ENCODE data around the gene STIL.

Gene STIL

DNA sequence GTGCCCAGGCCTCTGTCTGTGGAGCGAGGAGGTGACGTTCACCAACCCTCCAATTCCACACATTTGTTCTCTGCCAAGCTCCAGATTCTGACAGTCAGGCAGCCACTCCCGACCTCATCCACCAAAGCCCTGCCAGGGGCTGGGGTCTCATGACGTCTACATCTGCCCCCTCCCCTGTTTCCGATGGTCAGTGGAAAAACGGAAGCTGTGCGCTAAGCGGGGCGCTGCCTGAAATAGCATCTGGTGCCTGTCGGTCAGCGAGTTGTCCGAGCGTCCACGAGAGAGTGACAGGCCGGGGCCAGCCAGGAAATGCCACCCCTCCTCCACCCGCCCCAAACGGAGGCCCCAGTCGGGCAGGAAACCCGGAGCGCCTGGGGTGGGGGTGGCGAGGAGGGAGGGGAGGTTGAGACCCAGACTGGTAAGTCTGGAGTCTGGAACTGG, 78.7 kb downstream of the STIL start:
- TF ChIP-seq TAF1 (IDR thresholded peaks at IDR 0.05; ENCODE audit: low read depth) (no peak), TCF12 (IDR thresholded peaks at IDR 0.05; ENCODE audit: low read depth) (no peak), RAD21 (IDR thresholded peaks at IDR 0.05; ENCODE audit: low read depth) (no peak)
- TF ChIP-seq, protein P1, sequence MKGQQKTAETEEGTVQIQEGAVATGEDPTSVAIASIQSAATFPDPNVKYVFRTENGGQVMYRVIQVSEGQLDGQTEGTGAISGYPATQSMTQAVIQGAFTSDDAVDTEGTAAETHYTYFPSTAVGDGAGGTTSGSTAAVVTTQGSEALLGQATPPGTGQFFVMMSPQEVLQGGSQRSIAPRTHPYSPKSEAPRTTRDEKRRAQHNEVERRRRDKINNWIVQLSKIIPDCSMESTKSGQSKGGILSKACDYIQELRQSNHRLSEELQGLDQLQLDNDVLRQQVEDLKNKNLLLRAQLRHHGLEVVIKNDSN (IDR thresholded peaks at IDR 0.05): no peak

DNA sequence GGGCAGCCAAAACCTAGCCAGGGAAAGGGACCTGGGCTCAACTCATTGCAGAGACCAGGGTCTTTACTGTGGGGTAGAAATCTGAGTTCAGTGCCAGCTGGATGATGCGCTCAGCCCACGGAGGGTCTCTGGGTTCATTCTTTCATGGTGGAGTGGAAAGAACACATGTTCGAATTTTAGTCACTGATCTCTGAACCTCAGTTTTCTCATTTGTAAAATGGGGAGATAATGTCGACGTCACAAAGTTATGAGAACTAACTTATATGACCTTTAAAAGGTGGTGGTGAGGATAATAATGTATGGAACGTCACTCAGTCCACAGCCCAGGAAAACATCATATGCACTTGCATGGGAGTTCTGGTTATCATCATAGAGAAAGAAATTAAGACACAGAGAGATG, 80.8 kb downstream of the STIL start:
- TF ChIP-seq, protein P2, sequence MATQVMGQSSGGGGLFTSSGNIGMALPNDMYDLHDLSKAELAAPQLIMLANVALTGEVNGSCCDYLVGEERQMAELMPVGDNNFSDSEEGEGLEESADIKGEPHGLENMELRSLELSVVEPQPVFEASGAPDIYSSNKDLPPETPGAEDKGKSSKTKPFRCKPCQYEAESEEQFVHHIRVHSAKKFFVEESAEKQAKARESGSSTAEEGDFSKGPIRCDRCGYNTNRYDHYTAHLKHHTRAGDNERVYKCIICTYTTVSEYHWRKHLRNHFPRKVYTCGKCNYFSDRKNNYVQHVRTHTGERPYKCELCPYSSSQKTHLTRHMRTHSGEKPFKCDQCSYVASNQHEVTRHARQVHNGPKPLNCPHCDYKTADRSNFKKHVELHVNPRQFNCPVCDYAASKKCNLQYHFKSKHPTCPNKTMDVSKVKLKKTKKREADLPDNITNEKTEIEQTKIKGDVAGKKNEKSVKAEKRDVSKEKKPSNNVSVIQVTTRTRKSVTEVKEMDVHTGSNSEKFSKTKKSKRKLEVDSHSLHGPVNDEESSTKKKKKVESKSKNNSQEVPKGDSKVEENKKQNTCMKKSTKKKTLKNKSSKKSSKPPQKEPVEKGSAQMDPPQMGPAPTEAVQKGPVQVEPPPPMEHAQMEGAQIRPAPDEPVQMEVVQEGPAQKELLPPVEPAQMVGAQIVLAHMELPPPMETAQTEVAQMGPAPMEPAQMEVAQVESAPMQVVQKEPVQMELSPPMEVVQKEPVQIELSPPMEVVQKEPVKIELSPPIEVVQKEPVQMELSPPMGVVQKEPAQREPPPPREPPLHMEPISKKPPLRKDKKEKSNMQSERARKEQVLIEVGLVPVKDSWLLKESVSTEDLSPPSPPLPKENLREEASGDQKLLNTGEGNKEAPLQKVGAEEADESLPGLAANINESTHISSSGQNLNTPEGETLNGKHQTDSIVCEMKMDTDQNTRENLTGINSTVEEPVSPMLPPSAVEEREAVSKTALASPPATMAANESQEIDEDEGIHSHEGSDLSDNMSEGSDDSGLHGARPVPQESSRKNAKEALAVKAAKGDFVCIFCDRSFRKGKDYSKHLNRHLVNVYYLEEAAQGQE (IDR thresholded peaks at IDR 0.05; ENCODE audit: low read depth): no peak
- TF ChIP-seq YY1 (IDR thresholded peaks at IDR 0.05; ENCODE audit: low read depth) (no peak), TEAD4 (IDR thresholded peaks at IDR 0.05) (no peak), RAD21 (IDR thresholded peaks at IDR 0.05; ENCODE audit: low read depth) (no peak), CEBPB (IDR thresholded peaks at IDR 0.05) (no peak), ZBTB7A (IDR thresholded peaks at IDR 0.05; ENCODE audit: low read depth) (no peak), NFIC (IDR thresholded peaks at IDR 0.05) (no peak), CREB1 (IDR thresholded peaks at IDR 0.05; ENCODE audit: low read depth) (no peak), TAF1 (IDR thresholded peaks at IDR 0.05; ENCODE audit: low read depth) (no peak), EGR1 (IDR thresholded peaks at IDR 0.05) (no peak), FOXM1 (IDR thresholded peaks at IDR 0.05; ENCODE audit: borderline replicate concordance, low read depth) (no peak), TCF12 (IDR thresholded peaks at IDR 0.05; ENCODE audit: low read depth) (no peak), EP300 (IDR thresholded peaks at IDR 0.05; ENCODE audit: borderline replicate concordance) (no peak)
- TF ChIP-seq, protein P3, sequence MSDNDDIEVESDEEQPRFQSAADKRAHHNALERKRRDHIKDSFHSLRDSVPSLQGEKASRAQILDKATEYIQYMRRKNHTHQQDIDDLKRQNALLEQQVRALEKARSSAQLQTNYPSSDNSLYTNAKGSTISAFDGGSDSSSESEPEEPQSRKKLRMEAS (IDR thresholded peaks at IDR 0.05): no peak
- TF ChIP-seq, protein P1 (IDR thresholded peaks at IDR 0.05): no peak

DNA sequence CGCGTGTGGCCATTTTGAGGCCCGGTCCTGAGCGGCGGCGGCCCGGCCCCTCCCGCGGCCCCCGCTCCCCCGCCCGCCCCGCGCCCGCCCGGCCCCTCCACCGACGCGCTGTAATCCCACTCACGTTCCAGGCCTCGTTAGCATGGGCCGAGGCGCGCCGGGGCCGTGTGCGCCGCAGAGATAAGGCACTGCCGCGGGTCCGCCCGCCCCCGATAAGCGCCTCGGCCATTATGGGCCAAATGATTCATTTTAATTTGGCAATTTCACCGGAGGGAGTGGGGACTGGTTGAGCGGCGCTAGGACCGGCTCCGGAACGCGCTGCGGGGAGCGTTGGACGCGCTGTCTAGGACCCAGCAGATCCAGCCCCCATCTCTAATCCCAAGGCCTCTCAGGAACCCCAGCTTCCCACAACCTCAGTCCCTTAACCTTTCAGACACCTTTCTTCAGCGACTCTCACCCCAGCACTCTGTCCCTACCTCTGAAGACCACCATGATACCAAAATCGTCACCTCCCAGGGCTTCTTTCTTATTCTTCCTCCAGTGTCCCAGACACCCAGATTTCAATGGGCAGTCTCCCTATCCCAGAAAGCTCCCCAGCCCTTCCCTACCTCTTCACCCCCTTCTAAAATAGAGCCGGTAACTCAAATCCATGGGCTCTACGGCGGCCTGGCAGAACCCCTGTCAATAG, 81.6 kb downstream of the STIL start, which contains the start of gene TAL1:
TSS of gene TAL1 (minus strand) at position 39 of the 688 bp plus-strand sequence. CDS start 6,337 bp downstream, outside the sequence.
- TF ChIP-seq FOXM1 (IDR thresholded peaks at IDR 0.05; ENCODE audit: borderline replicate concordance, low read depth) (no peak), YY1 (IDR thresholded peaks at IDR 0.05; ENCODE audit: low read depth) (no peak), EGR1 (IDR thresholded peaks at IDR 0.05) (no peak), CREB1 (IDR thresholded peaks at IDR 0.05; ENCODE audit: low read depth) (no peak), CEBPB (IDR thresholded peaks at IDR 0.05) (no peak), RAD21 (IDR thresholded peaks at IDR 0.05; ENCODE audit: low read depth) (no peak), TEAD4 (IDR thresholded peaks at IDR 0.05) (no peak), TCF12 (IDR thresholded peaks at IDR 0.05; ENCODE audit: low read depth) (no peak), ZBTB7A (IDR thresholded peaks at IDR 0.05; ENCODE audit: low read depth) (no peak), NFIC (IDR thresholded peaks at IDR 0.05) (no peak), TAF1 (IDR thresholded peaks at IDR 0.05; ENCODE audit: low read depth) (no peak), EP300 (IDR thresholded peaks at IDR 0.05; ENCODE audit: borderline replicate concordance) (no peak)
- TF ChIP-seq, protein P3 (IDR thresholded peaks at IDR 0.05): no peak
- TF ChIP-seq, protein P2 (IDR thresholded peaks at IDR 0.05; ENCODE audit: low read depth): no peak
- TF ChIP-seq, protein P1 (IDR thresholded peaks at IDR 0.05): no peak

DNA sequence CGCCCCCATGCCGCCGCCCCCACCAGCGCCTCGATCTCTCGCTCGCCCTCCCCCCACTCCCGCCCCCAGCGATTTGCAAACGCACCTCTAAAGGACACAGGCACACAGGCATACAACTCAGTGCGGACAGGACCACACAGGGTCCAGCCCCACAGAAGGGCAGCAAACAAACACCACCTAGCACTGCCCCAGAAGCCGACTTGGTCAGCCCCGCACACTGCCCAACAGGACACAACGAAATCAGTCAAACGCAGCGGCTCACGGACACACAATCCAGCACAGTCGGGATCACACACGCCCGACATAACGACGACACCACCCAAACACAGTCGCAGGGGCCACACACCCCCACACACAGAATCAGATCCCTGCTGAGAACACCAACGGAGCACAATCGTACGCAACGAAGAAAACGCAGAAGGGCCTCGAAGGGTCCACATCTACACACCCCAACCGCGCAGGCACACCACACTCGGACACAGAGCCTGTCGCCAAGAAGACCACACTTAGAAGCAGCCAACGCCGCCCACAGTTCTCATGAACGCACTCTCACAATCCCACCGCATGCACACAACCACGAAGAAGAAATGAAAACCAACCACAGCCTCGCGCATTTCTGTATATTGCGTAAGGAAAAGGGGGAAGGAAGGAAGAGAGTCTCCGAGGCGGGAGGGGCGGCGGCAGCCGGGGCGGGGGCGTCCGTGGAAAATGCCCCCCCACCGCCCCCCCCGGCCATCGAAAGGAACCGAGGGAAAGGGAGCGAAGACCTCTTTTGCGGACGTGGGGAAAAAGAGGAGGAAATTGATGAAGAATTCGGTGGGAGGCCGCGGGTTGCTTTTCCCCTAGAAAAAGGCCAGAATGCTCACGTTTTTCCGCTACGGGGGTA, 82.4 kb downstream of the STIL start:
- no peak for TF ChIP-seq ZBTB7A (IDR thresholded peaks at IDR 0.05; ENCODE audit: low read depth)
- TF ChIP-seq, protein P2 (IDR thresholded peaks at IDR 0.05; ENCODE audit: low read depth): no peak
- TF ChIP-seq CEBPB (IDR thresholded peaks at IDR 0.05): peak; percentile 58; the same call in 1 of the 2 replicates
- TF ChIP-seq TAF1 (IDR thresholded peaks at IDR 0.05; ENCODE audit: low read depth): no peak
- TF ChIP-seq TCF12 (IDR thresholded peaks at IDR 0.05; ENCODE audit: low read depth): no peak
